ENCODE measurements around the gene KIF2A.

- no peak for TF ChIP-seq CTCF (IDR thresholded peaks at IDR 0.05)
- TF ChIP-seq POLR2A (IDR thresholded peaks at IDR 0.05) = no peak
These were observed 49.0 kb upstream of the KIF2A start for GRCh38 chr5:62257020-62257367.

All from breast epithelium (tissue), 3 donors.